D341Med (cell line): ENCODE data around the gene STARD7.
"Not testable (repeated sequence)": the region's sequence is repeated elsewhere in the genome, so short reads cannot be mapped to it uniquely, and the experiment has no call there.

Source experiments
- DNase-seq: peaks from one replicate; pipeline ENCODE4 v3.0.0; 2012; ENCODE audit warnings: low spot score

STARD7 gene

DNA sequence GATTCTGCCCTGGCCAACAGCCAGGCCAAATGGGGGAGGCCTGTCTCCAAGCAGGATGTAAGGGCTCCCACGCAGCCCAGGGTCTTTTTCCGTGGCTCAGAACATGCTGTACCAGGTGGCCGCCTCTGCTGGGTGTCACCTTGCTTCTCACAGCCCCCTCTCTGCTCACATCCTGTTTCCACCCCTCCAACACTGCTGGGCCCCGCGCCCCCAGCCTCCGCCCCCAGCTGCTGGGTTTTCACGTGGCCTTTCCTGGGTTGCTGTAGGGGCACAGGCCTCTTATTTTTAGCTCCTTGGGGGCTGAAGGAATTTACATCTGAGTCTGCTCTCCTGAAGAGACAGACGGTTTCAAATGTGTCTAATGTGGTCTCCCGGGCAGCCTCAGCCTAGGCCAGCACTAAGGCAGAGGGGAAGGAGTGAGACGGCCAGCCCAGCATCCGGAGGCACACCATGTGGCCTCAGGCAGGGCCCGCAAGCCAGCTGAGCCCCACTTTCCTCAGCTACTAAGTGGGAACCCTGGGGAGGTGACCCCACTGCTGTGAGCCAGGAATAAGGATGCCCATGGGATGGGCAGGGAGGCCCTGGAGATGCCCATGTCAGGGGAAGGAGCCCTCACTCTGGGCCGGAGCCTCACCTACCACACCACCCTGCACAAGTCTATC is 44.7 kb downstream of the STARD7 start:
- no peak for DNase-seq

DNA sequence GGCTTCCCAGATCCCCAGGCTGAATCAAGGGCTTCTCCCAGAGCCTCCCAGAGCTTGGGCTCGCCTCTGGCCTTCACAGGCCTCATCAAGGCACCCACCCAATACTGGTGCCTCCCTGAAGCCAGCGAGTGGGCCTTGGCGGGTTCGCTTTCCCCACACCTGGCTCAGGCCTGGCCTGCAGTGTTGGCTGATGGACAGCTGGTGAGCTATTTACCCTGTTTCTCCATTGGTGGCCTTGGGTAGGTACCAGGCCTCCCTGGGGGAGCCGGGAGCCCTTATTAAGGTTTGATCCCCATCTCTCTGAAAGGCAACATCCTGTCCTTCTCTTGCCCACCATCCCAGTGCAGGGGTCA is 45.2 kb downstream of the STARD7 start:
- no peak for DNase-seq

DNA sequence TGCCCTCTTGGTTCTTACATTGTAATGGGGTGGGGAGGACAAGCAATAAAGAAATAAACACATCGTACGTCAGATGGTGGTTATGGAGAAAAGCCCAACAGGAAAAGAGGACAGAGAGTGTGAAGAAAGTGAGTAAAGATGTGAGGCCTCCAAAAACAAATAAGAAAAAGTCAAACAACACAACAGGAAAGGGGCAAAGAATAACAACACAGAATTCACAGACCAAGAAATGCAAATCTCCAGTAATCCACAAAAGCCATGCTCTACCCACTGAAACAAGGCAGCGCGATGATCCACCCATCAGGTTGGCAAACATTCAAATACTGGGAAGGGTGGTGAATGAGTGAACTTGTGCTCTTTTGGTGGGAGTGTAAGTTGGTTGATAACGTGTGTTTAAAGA is 46.7 kb downstream of the STARD7 start:
- peak; percentile 9 for DNase-seq

DNA sequence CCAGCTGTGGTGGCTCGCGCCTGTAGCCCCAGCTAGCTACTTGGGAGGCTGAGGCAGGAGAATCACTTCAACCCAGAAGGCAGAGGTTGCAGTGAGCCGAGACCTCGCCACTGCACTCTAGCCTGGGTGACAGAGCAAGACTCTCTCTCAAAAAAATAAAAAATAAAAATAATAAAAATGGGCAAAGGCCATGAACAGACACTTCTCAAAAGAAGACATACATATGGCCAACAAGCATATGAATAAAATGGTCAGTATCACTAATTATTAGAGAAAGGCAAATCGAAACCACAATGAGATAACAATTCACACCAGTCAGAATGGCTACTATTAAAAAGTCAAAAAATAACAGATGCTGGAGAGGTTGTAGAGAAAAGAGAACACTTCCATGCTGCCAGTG is 48.3 kb downstream of the STARD7 start:
- DNase-seq: not testable (repeated sequence)

DNA sequence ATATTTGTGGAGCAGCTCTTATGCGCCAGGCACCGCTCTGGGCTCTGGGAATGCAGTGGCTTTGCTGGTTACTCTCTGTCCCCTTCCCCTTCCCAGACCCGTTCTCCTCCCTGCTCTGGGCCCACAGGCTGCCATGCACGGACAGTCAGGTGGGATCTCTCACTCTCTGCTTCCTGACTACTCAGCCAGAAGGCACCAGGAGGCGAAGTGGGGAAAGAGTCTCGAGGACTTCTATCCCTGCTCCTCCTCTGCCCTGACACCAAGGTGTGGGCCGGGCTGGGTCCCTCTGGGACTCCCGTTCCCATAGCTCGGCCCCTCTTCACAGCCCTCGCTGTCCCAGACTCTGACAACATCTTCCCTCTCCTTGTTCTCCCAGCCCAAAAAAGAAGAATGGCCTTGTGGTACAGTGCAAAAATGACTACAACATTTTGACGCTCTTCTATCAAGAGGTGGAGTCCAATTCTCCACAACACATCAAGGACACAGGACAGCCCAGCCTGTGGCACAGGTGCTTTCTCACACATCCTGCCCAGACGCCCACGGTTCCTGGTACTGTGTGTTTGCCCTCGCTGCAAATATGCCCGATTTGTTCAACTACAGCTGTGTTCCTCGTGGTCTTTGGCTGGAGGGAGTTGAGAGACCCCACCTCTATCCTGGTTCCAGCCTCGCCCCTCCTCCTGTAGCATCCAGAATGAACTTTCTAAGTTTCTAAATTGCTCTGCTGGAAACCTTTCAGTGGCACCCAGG is 49.4 kb downstream of the STARD7 start:
- DNase-seq: peak; percentile 8

DNA sequence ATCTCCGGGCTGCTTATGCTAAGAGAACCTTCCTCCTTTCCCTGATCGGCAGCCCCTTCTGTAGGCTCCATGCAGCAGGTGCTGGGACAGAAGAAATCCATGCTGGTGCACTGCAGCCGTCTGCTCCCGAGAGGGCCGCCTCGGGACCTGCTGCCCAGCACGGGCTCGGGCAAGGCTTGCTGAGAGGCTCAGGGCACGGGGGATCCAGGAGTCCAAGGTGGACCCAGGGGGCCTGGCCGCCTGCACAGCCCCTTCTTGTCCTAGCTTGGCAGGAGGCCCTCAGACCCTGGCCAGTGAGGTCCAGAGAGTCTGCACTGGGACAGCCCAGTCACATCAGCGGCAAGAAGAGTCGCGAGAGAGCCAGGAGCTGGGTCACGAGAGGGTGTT is 50.1 kb downstream of the STARD7 start:
- peak; percentile 7 for DNase-seq

DNA sequence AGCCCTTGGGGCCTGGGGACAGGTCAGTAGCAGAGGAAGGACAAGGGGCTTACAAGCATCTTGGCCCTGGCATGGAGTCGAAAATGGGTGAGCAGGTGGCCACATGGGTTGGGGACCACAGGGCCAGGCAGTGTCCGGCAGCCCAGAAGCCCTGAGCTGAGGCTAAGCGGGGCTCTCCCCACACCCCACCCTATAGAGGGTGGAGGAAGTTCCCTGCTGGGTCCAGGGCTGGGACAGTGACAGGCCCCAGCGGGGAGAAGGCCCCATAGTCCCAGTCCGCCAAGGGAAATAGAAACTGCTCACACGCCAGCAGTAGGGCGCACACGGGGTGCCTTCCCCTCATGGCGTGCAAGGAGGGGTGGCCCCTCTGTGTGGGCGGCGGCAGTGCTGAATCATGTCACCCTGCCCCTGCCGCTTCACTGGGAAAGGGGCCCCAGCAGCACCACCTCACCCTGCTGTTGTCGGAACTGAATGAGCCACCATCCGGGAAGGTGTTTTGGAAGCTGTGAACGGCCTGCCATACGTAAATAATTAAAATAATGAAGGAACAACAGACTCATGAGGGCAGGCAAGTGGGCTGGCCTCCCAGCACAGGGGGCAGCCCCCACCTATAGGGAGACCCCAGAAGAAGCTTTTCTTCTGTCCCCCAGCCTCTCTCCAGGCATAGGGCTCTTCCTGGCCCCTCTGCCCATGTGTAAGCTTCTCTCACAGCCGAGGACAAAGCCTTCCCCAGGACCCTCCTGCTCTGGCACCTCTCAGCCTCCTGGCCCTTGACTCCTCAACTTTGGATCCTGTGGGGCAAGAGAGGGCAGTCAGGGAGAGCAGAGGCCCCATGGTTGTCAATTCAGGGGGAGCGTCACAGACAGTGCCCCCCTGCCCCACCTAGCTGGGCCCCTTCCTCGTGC is 50.7 kb downstream of the STARD7 start:
- DNase-seq: peak; percentile 15

DNA sequence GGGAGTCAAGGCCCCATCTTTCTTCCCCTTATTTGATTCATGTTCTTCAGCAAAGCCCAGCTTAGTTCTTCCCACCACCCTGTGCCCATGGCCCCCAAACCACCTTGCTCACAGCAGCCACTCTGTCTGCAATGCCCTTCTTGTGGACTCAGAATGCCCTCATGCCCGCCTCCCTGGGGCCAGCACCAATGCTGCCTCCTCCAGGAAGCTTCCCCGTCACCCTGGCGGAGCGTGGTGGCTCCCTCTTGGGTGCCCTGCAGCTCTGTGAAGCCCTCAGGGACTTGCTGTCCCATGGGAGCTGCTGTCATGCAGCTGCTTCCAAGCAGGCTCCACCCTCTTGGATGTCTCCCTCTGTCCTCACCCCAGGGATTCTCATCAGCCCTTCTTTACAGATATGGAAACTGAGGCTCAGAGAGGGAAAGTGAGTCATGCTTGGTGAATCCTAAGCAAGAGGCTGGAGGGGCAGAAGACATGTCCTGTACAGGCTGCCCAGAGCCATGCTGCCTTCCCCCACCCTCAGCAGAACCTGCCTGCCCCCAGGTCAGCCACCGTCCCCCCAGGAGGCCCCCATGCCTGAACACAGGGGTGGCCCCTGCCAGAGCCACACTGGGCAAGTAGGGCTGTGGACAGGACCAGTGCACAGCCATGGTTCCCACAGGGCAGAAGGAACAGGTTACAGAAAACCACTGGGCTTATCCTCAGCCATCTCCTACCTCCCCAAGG is 51.5 kb downstream of the STARD7 start:
- peak; percentile 65 for DNase-seq

DNA sequence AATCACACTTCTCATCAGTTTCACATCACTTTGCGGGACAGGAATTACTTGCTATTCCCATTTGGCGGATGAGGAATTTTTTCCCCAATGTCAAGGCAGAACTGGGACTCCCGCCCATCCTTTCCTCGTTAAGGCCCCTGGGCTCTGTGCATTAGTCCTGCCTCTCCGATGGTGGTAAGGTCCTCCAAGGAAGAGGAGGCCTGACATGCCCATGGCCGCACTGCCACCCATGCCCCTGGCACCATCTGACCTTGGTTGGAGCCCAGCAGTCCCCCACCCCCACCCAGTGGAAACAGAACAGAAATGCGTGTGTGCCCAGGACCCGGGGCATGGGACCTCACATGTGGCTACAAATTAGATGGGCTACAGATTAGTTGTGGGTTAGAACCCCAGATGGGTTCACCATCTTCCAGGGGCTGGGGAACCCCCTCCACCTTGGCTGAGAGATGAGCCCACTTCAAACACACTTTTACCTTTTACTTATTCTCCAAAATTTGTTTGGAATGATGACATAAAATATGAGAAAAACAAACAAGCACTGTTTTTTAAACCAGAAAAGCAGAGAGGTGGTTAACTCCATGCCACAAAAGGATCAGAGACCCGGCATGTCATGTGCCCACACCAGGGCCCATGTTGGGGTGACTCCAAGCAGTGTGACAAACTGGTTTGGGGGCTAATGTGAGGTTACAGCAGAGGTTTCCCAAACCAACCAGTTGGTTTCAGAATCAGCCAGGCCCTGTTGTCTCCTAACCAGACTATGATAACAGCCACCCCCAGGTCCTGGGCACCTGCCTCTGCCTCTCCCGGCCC is 52.4 kb downstream of the STARD7 start:
- peak; percentile 20 for DNase-seq

DNA sequence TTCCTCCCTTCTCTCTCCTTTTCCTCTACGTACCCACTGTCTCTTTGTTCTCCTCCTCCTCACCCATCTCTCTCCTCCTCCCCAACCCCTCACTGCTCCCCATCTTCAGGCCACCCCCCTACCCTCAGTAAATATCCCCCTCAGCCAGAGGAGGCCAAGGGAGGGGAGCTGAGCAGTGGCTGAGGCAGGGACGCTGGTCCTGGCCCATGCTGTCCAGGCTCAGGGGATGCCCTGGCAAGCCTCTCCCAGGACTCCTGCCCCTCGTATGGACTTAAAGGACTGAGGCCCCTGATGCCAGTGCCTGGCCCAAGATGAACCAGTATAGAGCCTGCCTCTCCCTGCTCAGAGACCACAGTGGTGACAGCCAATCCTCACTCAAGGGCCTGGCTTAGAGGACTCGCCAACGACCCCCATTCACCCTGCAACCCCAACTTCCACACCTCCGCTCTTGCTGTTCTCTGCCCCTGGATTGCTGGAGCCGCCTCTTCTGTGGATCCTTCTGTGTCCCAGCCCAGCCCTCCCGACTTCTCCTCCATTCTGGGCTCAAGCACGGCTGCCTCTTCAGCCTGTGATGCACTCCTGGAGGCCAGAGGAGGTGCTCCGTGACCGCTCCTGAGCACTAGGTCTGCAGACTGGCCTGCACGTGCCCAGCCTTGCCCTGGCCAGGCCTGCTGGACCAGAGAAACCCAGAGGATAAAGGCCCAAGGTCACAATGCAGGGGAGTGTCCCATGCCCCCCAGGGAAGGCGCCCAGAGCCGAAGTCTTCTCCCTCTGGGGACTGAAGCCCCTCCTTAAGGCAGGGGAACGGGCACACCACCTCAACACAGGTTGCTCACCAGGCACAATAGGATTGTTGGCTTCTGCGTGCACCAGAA is 53.9 kb downstream of the STARD7 start:
- DNase-seq: peak; percentile 20

DNA sequence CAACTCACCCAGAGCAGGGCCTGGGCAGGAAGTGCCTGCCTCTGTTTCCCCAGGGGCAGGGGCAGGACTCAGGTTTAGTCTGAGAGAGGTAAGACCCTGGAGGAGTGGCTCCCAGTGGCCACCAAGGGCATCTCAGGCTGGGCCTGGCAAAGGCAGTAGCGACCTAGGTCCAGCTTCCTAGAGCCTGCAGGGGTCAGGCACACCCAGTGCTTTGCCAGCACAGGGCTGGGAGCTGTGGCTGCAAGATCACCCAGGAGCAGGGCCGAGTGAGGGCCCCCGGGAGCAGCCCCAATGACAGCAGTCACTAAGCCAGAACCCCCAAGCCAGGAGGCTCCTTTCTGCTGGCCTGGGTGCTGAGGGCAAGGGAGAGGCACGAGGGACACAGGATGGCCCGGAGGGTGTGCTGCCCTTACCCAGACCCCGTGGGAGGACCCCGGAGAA is 54.6 kb downstream of the STARD7 start:
- DNase-seq: peak; percentile 20

DNA sequence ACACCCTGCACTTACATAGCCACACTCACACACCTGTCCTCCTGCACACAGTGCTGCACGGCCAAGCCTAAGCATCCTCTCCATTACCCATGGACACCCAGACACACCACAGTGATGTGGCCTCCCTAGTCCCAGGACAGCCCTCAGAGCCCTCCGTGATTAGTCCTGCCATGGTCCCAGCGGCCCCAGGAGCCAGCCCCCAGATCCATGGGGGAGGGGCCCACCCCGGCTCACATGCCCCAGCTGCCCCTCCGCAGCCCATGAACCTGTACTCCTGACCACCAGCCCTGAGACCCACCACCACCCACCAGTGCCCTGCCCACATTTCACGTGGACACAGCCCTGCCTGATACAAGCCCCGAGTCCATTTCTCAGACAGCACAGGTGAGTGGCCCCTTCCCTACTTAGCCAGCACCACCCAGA is 55.3 kb downstream of the STARD7 start:
- DNase-seq: no peak

DNA sequence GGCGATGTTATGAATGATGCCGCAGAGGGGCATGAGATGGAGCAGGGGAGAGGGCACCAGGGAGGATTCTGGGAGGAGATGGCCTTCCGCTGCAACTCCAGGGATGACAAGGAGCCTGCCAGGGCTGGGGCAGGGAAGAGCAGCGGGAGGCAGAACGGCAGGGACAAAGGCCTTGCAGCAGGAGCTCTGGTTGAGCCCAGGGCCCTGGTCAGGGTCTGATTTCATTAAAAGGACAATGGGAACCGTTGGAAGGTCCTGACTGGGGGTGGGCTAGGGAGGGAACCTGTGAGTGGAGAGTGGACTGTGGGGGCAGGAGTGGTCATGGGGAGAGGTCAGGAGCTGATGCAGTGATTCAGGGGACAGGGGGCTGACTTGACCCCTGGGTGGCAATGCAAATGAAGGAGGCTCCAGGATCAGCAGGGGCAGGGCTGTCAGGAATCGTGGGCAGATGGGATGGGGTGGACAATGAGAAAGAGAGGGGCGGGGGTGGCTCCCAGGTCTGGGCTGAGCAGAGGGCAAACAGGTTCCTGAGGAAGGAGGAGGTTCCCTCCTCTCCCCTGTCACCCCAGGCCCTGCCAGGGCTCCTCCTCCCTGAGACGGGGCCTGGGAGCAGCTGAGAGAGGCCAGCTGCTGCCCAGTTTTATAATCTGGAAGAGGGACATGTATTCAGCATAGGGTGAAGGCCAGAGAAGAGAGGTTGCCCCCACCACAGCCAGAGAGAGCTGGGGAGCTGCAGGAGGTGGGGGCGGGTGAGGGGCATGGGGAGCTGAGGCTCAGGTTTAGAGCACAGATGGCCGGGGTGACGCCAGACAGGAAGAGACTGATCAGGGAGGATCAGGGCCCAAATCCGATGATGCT is 56.1 kb downstream of the STARD7 start:
- peak; percentile 76 for DNase-seq

DNA sequence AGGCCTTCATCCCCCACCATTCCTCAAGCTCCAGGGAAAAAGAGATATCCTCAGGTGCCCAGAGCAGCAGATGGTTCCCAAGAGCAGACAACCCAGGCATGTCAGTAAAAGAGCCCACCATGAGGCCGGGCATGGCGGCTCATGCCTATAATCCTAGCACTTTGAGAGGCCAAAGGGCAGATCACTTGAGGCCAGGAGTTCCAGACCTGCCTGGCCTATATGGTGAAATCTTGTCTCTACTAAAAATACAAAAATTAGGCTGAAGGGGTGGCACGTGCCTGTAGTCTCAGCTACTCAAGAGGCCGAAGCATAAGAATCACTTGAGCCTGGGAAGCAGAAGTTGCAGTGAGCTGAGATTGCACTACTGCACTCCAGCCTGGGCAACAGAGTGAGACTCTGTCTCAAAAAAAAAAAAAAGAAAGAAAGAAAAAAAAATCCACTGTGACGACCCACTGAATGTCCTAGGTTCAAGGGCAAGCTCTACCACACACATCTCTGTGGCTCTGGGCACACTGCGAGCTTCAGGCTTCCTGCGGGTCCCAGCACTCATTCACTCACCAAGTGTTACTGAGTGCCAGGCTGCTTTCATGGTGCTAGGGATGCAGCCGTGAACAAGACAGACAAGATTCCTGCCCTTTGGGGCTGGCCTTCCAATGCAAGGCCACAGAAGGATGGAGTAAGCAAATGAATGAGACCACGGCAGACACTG is 56.9 kb downstream of the STARD7 start:
- no peak for DNase-seq

DNA sequence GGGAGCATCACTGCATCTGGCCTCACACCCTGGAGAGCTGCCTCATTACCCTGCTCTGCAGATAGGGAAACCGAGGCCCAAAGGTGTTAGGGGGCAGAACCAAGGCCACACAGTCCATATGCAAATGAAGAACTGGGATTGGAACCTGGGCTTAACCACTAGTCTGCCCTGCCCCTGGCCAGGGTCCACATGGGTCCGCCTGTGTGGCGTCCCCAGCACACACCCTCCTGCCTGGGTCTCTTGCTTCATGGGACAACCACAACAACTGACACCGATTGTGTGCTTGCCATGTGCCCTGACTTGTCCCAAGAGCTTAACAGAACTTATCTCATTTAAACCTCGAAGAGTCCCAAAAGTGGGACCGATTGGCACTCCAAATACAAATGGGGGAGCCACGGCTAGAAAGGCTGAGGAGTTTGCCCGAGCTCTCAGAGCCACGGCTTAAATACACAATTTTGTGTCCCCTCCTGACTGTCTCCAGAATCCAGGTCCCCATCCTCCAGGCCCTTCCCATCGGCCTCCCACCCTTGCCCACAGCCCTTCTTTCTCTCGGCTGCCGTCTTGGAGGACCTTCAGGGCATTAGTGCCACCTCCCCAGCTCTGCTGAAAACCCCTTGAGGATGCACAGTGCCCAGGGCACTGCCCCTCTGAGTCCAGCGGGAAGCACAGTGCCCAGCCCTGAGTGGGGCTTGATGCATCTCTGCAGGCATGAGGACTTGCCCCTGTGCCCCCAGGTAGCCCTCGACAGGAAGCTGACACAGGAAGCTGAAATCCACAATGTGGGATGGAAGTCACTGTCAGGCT is 57.6 kb downstream of the STARD7 start:
- no peak for DNase-seq

DNA sequence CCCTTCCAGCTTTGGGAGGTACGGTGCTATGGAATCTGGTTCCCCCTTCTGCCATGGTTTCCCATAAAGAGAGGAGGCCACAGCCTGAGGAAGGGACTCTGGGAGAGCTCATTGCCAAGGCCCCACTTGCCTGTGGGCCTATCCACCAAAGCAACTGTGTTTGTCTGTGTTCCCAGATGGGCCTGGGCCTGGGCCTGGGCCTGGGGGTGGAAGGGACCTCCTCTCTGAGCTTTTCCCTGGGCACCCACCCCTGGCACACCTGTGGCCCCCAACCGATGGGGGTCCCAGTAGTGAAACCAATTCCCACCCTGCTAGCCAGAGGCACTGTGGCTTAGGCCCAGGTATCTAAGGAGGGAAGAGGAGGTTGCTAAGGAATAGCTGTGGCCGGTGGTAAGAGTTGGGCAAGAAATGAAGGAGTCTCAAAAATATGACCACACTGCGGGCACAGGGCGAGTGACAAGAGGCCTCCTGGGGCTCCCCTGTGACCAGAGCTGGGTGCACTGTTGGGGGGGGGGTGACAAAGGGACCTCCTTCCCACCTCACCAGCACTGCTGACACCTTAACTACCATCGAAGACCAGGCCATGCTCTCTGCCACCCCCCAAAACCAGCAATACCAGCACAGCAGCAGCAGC is 58.5 kb downstream of the STARD7 start:
- DNase-seq: no peak
